ENCODE data around the gene CNKSR1. TPM values are rescaled to one million over a fixed set of nuclear protein-coding genes. Genes with fewer than 3 reads are reported as not detected.

Gene CNKSR1
- total and polyA plus RNA-seq, 8 donors: 15.8 to 32.9 (median 22.5) TPM

DNA sequence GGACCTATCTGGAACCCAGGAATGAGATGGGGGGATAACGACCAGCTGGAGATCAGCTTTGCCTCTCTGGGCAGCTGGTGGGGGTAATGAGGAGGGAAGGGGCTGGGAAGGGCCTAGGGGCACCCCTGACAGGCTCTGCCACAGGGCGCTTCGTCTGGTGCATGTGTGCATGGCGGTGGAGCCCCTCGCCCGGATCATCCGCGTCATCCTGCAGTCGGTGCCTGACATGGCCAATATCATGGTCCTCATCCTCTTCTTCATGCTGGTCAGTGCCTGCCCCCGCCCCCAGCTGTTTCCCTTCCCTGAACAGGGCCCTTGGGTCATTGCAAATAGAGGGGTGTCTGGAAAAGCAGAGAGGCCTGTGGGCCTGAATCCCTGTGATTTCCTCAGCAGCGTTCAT, 20.5 kb downstream of the CNKSR1 start:
- no peaks in the 10 kb centered on the region for H3K27me3 ChIP-seq
- intact Hi-C loops (cut with DNase I): no loop called here
- no peaks in the 10 kb centered on the region for H3K9me3 ChIP-seq
- no peak overlapping the region for H3K27ac ChIP-seq
- ATAC-seq (no peak), DNase-seq (no peak)
- peaks cover 0 to 14% of the 10 kb centered on the region in 2 donors for H3K4me1 ChIP-seq
- H3K36me3 ChIP-seq: no peaks in the 10 kb centered on the region
- TF ChIP-seq, protein P1, sequence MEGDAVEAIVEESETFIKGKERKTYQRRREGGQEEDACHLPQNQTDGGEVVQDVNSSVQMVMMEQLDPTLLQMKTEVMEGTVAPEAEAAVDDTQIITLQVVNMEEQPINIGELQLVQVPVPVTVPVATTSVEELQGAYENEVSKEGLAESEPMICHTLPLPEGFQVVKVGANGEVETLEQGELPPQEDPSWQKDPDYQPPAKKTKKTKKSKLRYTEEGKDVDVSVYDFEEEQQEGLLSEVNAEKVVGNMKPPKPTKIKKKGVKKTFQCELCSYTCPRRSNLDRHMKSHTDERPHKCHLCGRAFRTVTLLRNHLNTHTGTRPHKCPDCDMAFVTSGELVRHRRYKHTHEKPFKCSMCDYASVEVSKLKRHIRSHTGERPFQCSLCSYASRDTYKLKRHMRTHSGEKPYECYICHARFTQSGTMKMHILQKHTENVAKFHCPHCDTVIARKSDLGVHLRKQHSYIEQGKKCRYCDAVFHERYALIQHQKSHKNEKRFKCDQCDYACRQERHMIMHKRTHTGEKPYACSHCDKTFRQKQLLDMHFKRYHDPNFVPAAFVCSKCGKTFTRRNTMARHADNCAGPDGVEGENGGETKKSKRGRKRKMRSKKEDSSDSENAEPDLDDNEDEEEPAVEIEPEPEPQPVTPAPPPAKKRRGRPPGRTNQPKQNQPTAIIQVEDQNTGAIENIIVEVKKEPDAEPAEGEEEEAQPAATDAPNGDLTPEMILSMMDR (IDR thresholded peaks at IDR 0.05): no peak
- no peak overlapping the region for H3K4me3 ChIP-seq

DNA sequence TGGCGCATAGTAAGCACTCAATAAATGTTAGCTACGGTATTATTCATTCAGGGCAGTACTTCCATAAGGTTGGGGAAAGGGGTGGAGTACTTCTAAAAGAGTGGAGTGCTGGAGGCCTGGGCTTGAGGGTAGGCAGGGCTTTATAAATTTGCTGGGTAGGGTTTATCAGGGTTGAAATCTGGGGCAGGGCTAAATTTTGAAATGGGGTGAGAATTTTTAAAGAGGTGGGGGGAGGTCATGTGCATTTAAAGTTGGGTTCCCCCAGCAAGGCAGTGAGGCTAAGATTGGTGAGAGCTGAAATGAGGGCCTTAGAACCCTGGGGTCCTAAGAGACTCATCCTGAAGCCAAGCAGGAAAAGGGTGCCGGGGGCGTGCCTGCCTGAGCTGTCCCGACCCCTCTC, 23.1 kb downstream of the CNKSR1 start:
- no peak for DNase-seq
- no peak for ATAC-seq
- intact Hi-C loops (cut with DNase I): no loop called here
- no peak overlapping the region for H3K4me3 ChIP-seq
- H3K9me3 ChIP-seq: no peaks in the 10 kb centered on the region
- H3K27ac ChIP-seq: no peak overlapping the region
- peaks cover 0 to 14% of the 10 kb centered on the region in 2 donors for H3K4me1 ChIP-seq
- no peaks in the 10 kb centered on the region for H3K36me3 ChIP-seq
- TF ChIP-seq, protein P1 (IDR thresholded peaks at IDR 0.05): no peak
- H3K27me3 ChIP-seq: peaks cover 0 to 7% of the 10 kb centered on the region in 2 donors

DNA sequence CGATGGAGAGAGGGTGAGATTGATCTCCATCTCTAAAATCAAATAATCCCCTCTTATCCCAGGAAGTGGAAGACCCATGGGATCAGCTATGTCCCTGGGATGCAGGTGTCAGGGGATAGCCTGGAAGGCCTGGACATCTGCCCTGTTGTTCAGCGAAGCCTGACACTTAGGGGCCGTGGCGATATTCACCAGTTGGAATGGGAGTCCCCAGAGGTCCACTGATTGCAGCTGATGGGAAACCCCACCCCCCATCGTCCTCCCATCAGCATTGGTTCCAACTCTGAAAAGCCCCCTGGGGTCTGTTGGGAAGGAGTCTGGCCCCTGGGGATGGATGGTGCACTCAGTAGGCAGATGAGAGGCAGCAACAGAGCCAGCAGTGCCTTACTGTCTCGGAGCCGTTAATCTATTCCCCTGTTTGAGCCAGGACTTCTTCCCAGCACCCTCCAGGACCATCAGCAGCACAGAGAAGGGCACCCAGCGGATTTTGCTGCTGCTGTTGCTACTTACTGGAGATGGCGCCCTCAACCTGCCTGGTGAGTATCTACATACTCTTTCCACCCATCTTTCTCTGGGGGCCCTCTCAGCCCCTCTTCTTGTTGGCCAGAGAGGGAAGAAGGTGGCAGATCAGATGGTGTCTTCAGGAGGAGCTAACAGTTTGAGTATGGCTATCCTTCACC, 26.5 kb downstream of the CNKSR1 start:
- H3K9me3 ChIP-seq: no peaks in the 10 kb centered on the region
- no peak overlapping the region for H3K4me3 ChIP-seq

DNA sequence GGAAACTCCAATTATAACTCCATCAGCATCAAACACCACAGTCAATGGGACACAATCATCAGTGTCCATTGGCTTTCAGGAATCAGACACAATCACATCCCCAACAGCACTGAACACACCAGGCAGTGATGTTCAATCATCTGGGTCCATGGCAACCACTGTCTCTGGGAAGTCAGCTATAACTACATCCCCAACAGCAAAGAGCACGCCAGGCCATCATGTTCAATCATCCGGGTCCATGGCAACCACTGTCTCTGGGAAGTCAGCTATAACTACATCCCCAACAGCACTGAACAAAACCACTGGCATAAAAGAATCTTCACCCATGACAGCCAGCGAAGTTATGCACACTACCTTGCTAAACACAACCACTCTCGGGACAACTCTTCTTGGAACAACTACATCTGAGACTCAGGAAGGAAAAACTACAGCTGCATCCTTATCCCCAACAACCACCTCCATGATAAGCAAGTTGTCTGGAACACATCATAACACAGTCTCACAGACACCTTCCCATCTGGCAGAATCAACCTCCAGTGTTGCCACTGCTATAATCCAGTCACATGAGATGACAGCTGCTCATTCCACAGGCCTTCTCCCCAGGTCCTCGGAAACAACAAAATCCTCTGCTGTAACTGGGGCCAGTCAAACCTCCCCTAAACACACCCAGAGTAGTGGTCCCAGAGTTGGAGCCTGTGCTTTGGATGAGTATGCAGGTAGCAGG, 33.0 kb downstream of the CNKSR1 start:
- no peak overlapping the region for H3K4me3 ChIP-seq
- no peaks in the 10 kb centered on the region for H3K36me3 ChIP-seq
- TF ChIP-seq, protein P1 (IDR thresholded peaks at IDR 0.05): no peak
- DNase-seq (no peak), ATAC-seq (no peak)
- H3K27me3 ChIP-seq: no peaks in the 10 kb centered on the region
- H3K9me3 ChIP-seq: no peaks in the 10 kb centered on the region
- no peak overlapping the region for H3K27ac ChIP-seq
- no peaks in the 10 kb centered on the region for H3K4me1 ChIP-seq
- intact Hi-C loops (cut with DNase I): no loop called here

More for the DNA sequence above, 26.5 kb downstream of the CNKSR1 start:
- Histone ChIP-seq H3K36me3 (no peaks in the 10 kb centered on the region), H3K27me3 (peaks cover 0 to 7% of the 10 kb centered on the region in 2 donors), H3K27ac (no peak overlapping the region), H3K4me1 (peaks cover 0 to 14% of the 10 kb centered on the region in 2 donors)
- ATAC-seq (no peak), DNase-seq (no peak)
- intact Hi-C loops (cut with DNase I): no loop called here
- TF ChIP-seq, protein P1 (IDR thresholded peaks at IDR 0.05): no peak

DNA sequence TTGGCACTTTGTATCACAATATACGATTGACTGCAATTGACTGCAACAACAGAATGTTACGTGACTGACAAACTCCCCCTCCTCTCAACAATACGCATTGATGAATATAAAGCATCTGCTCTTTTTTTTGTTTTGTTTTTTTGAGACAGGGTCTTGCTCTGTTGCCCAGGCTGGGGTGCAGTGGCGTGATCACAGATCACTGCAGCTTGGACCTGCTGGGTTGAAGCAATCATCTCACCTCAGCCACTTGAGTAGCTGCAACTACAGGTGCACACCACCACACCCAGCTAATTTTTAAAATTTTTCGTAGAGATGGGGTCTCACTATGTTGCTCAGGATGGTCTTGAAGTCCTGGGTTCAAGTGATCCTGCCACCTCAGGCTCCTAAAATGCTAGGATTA, 35.4 kb downstream of the CNKSR1 start:
- intact Hi-C loops (cut with DNase I): no loop called here
- no peak for ATAC-seq

More for the DNA sequence above, 35.4 kb downstream of the CNKSR1 start:
- no peak overlapping the region for H3K27ac ChIP-seq
- H3K36me3 ChIP-seq: no peaks in the 10 kb centered on the region
- no peak for DNase-seq
- no peaks in the 10 kb centered on the region for H3K27me3 ChIP-seq
- no peak overlapping the region for H3K4me3 ChIP-seq
- H3K9me3 ChIP-seq: no peaks in the 10 kb centered on the region
- TF ChIP-seq, protein P1 (IDR thresholded peaks at IDR 0.05): no peak
- no peaks in the 10 kb centered on the region for H3K4me1 ChIP-seq

Data from left lung (tissue), 10 donors.